Activated CD8-positive, alpha-beta memory T cell treated with anti-CD3 and anti-CD28 coated beads, Interleukin-2, amount 50 U/mL, for 4 hours (primary cell): ENCODE measurements around the gene AKR1C3.
"Not testable (repeated sequence)": the region's sequence is repeated elsewhere in the genome, so short reads cannot be mapped to it uniquely, and the experiment has no call there.

Source experiments
- DNase-seq: peaks from one replicate; pipeline ENCODE4 v3.0.0-alpha.2; 2020

Gene AKR1C3

DNA sequence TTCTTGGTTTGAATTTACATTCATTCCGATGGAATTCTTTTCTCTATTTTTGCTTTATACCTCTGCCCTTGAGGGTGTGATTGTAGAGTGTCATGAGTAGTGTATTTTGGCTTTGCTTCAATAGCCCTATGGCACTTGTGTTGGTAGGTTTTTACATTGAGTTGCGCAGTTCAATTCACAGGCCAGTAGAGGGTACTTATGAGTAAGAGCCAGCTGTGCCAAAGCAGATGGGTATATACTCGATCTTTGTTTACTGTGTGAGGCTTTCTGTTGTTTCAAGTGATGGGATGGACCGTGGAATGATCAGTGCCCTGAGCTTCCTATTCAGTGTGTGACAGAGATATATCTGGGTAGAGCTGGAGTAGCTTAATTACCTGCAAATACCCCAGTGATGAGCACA is 4.3 kb upstream of the AKR1C3 start:
- DNase-seq = no peak

GRCh38 chr10:5090551-5090950 is 3.7 kb upstream of the AKR1C3 start:
- no peak for DNase-seq

DNA sequence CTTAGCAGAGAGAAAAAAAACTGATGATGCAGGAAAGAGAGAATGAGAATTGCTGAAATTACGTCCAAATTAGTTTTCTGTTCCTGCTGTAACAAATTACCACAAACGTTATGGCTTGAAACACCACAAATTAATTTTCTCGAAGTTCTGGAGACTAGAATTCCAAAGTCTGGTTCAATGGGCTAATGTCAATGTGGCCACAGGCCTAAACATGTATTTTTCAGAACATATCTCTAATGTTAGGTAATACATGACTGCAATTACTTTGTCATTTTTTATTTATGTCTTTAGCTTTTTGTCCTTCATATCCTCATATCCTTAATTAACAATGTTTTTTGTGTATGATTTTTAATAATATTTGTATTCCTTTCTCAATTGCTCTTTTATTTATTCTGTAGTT is 3.0 kb upstream of the AKR1C3 start:
- DNase-seq = no peak

GRCh38 chr10:5092375-5092774 is 1.8 kb upstream of the AKR1C3 start:
- no peak for DNase-seq

DNA sequence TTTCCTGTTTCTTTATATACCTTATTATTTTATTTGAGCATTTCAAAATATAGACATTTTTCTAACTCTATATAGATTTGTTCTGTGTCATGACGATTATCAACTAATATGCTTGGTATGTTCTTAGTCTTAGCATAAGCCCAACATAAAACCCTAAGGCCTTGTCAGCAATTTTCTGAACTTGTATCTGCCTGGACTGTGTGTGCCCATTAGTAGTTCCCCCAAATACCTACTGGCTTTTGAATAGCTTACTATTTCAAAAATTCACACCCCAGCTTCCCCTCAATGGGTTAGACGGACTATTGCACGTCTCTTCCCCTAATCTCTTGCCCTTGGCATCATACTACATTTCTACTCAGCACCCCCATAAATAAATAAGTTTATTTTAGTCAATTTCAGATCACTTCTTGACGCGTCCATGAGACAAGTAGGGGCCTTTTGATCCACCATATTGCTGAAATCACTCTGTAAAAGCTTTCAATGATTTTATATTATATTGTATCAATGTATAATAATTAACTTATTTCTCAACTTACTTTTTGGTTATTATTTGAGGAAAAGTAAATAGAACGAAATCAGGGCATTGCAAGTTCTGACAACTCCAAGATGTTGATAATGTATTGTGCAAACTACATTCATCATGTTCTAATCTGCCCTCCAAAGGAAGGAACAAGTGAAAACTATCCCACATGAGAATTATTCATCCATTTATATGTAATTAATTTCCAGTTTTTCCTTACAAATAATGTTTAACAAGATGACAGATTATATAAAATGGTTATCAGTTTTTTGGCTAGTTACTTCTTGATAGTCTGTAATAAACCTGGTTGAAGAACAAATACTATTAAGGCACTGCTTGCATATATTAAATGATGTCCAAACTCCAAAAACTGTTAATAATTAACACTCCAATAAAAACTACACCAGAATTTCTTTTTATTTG is 1.1 kb upstream of the AKR1C3 start:
- no peak for DNase-seq

GRCh38 chr10:5095687-5096086 is 1.5 kb downstream of the AKR1C3 start:
- DNase-seq = no peak

- no peak for DNase-seq
These were observed 1.9 kb downstream of the AKR1C3 start for GRCh38 chr10:5096108-5096507.

DNA sequence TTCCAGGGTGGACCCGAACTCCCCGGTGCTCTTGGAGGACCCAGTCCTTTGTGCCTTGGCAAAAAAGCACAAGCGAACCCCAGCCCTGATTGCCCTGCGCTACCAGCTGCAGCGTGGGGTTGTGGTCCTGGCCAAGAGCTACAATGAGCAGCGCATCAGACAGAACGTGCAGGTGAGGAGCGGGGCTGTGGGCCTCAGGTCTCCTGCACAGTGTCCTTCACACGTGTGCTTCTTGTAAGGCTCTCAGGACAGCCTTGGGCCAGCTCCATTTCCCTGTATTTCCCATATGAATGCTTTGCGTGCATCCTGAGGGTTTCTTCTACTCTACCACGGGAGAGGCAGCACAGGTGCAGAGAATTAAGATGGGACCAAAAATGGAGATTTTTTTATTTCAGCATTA is 8.3 kb downstream of the AKR1C3 start:
- not testable (repeated sequence) for DNase-seq

GRCh38 chr10:5103481-5103880 is 9.3 kb downstream of the AKR1C3 start:
- no peak for DNase-seq

GRCh38 chr10:5105626-5106025 is 11.4 kb downstream of the AKR1C3 start:
- DNase-seq = no peak

GRCh38 chr10:5106553-5106952 is 12.3 kb downstream of the AKR1C3 start:
- no peak for DNase-seq

GRCh38 chr10:5107860-5108526 is 13.8 kb downstream of the AKR1C3 start:
- no peak for DNase-seq

GRCh38 chr10:5108658-5109416 is 14.6 kb downstream of the AKR1C3 start:
- no peak for DNase-seq

DNA sequence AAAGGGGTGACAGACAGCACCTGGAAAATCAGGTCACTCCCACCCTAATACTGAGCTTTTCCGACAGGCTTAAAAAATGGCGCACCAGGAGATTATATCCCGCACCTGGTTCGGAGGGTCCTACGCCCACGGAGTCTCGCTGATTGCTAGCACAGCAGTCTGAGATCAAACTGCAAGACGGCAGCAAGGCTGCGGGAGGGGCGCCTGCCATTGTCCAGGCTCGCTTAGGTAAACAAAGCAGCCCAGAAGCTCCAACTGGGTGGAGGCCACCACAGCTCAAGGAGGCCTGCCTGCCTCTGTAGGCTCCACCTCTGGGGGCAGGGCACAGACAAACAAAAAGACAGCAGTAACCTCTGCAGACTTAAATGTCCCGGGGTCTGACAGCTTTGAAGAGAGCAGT is 15.6 kb downstream of the AKR1C3 start:
- not testable (repeated sequence) for DNase-seq

DNA sequence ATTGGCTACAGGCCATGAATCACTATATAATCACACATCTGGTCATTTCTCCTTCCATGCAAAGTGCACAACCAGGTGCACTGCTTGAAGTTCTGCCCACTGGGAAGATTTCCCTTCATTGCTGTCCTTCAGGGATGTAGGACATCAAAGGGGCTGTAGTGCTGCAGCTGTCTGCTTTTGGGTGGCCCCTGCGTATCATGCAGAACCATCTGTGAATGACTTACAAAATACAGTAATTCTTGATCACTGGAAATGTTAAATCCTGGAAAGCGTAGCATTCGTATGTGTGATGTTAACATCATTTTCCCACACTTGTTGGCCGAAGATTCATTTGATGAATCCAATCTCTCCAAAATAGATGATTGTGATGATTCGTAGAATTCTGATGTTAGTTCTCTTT is 22.4 kb downstream of the AKR1C3 start:
- no peak for DNase-seq

DNA sequence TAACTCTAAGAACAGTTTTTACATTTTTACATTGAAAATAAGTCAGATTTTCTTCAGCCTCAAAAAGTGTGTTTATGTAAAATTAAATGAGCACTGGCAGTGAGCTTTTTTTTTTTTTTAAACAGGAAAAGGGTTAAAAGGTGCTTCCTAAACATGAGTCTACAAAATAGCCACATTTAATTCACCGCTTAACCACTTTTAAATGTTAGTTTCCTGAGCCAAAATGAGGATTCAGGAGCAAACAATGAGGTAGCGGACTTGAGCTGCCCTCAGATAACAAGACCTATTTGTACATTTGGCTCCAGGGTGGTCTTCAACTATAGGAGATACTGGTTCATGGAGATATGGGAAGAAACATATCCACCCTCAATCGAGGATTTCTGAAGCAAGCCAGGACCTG is 22.8 kb downstream of the AKR1C3 start:
- no peak for DNase-seq

DNA sequence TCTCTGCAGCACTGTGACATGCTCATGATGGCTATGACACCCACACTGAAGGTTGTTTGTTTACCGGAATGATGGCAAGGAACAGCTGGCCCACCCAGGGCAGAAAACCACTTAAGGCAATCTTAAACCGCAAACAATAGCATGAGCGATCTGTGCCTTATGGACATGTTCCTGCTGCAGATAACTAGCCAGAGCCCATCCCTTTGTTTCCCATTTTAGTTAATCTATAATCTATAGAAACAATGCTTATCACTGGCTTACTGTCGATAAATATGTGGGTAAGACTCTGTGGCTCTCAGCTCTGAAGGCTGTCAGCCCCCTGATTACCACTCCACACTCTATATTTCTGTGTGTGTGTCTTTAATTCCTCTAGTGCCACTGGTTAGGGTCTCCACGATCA is 25.8 kb downstream of the AKR1C3 start:
- DNase-seq = not testable (repeated sequence)

GRCh38 chr10:5123886-5124285 is 29.7 kb downstream of the AKR1C3 start:
- DNase-seq = no peak

- no peak for DNase-seq
These were observed 31.3 kb downstream of the AKR1C3 start for GRCh38 chr10:5125315-5126044.

GRCh38 chr10:5135581-5135980 is 41.4 kb downstream of the AKR1C3 start:
- no peak for DNase-seq

GRCh38 chr10:5136468-5137087 is 42.4 kb downstream of the AKR1C3 start:
- DNase-seq = no peak

DNA sequence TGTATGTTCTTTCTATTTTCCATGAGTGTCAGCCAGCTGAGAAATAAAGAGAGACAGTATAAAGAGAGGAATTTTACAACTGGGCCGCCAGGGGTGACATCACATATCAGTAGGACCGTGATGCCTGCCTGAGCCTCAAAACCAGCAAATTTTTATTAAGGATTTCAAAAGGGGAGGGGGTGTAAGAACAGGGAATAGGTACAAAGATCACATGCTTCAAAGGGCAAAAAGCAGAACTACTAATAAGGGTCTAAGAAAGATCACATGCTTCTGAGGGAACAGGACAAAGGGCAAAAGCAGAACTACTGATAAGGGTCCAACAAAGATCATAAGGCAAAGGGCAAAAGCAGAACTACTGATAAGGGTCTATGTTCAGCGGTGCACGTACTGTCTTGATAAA is 43.5 kb downstream of the AKR1C3 start:
- DNase-seq = not testable (repeated sequence)
